ENCODE measurements around the gene DHDDS. TPM values are rescaled to one million over a fixed set of nuclear protein-coding genes. Genes with fewer than 3 reads are reported as not detected.

DHDDS gene
- total RNA-seq, 6 donors from 2014 or later = 25.6 to 53.0 (median 39.4) TPM

GRCh38 chr1:26432793-26433192 lies 672 bp downstream of the DHDDS start:
- peaks cover 9 to 23% (median 16%) of the 10 kb centered on the region in 4 donors for H3K36me3 ChIP-seq
- peaks cover 18 to 30% (median 21%) of the 10 kb centered on the region in 4 donors for H3K4me1 ChIP-seq
- H3K4me3 ChIP-seq = peak overlapping the region; percentile 29 to 67 (median 58)
- no peaks in the 10 kb centered on the region for H3K27me3 ChIP-seq
- no peak for TF ChIP-seq EP300 (IDR thresholded peaks at IDR 0.05)
- TF ChIP-seq POLR2AphosphoS5 (IDR thresholded peaks at IDR 0.05) = no peak
- TF ChIP-seq CTCF (IDR thresholded peaks at IDR 0.05) = no peak
- TF ChIP-seq POLR2A (IDR thresholded peaks at IDR 0.05) = no peak
- DNase-seq (no peak), ATAC-seq (ENCODE audit: low FRiP score in 2 of 2) (no peak)
- H3K27ac ChIP-seq = peak overlapping the region; percentile 59 to 83 (median 78)
- WGBS, 2 donors = 43 to 63% methylated on average over 3 of the region's 3 CpGs
- no peaks in the 10 kb centered on the region for H3K9me3 ChIP-seq

GRCh38 chr1:26434161-26434752 lies 2.1 kb downstream of the DHDDS start:
- no peak for DNase-seq
- H3K4me3 ChIP-seq = no peak overlapping the region
- no peaks in the 10 kb centered on the region for H3K27me3 ChIP-seq
- H3K4me1 ChIP-seq = peaks cover 18 to 30% (median 21%) of the 10 kb centered on the region in 4 donors
- H3K27ac ChIP-seq = no peak overlapping the region
- H3K36me3 ChIP-seq = peaks cover 16 to 38% (median 29%) of the 10 kb centered on the region in 4 donors
- TF ChIP-seq EP300 (IDR thresholded peaks at IDR 0.05) (no peak), CTCF (IDR thresholded peaks at IDR 0.05) (no peak), POLR2A (IDR thresholded peaks at IDR 0.05) (no peak), POLR2AphosphoS5 (IDR thresholded peaks at IDR 0.05) (no peak)
- no peak for ATAC-seq (ENCODE audit: low FRiP score in 2 of 2)
- no peaks in the 10 kb centered on the region for H3K9me3 ChIP-seq

GRCh38 chr1:26438041-26438440 lies 5.9 kb downstream of the DHDDS start:
- 92 to 98% methylated on average over 6 of the region's 6 CpGs for WGBS, 2 donors
- DNase-seq = no peak
- H3K27ac ChIP-seq = no peak overlapping the region
- peaks cover 33 to 76% (median 61%) of the 10 kb centered on the region in 4 donors for H3K36me3 ChIP-seq
- no peaks in the 10 kb centered on the region for H3K9me3 ChIP-seq
- no peak overlapping the region for H3K4me3 ChIP-seq
- H3K27me3 ChIP-seq = no peaks in the 10 kb centered on the region
- no peak for ATAC-seq (ENCODE audit: low FRiP score in 2 of 2)
- no peak for TF ChIP-seq CTCF (IDR thresholded peaks at IDR 0.05)
- no peak for TF ChIP-seq POLR2A (IDR thresholded peaks at IDR 0.05)
- TF ChIP-seq POLR2AphosphoS5 (IDR thresholded peaks at IDR 0.05) = no peak
- TF ChIP-seq EP300 (IDR thresholded peaks at IDR 0.05) = no peak
- H3K4me1 ChIP-seq = peaks cover 6 to 15% (median 9%) of the 10 kb centered on the region in 4 donors

- no peak overlapping the region for H3K4me3 ChIP-seq
- H3K4me1 ChIP-seq = no peaks in the 10 kb centered on the region
- ATAC-seq (ENCODE audit: low FRiP score in 2 of 2) (no peak), DNase-seq (no peak)
- no peaks in the 10 kb centered on the region for H3K9me3 ChIP-seq
- H3K27ac ChIP-seq = no peak overlapping the region
- H3K27me3 ChIP-seq = no peaks in the 10 kb centered on the region
- 96 to 97% methylated on average over 2 of the region's 2 CpGs for WGBS, 2 donors
- no peak for TF ChIP-seq CTCF (IDR thresholded peaks at IDR 0.05)
- TF ChIP-seq EP300 (IDR thresholded peaks at IDR 0.05) = no peak
- no peak for TF ChIP-seq POLR2A (IDR thresholded peaks at IDR 0.05)
- no peak for TF ChIP-seq POLR2AphosphoS5 (IDR thresholded peaks at IDR 0.05)
- H3K36me3 ChIP-seq = peaks cover 38 to 98% (median 78%) of the 10 kb centered on the region in 4 donors
Observed at GRCh38 chr1:26440259-26440658, 8.1 kb downstream of the DHDDS start.

- no peak for ATAC-seq (ENCODE audit: low FRiP score in 2 of 2)
Observed at GRCh38 chr1:26449868-26450267, 17.7 kb downstream of the DHDDS start.

More at GRCh38 chr1:26449868-26450267, 17.7 kb downstream of the DHDDS start:
- TF ChIP-seq EP300 (IDR thresholded peaks at IDR 0.05) (no peak), POLR2A (IDR thresholded peaks at IDR 0.05) (no peak), CTCF (IDR thresholded peaks at IDR 0.05) (no peak), POLR2AphosphoS5 (IDR thresholded peaks at IDR 0.05) (no peak)
- H3K9me3 ChIP-seq = no peaks in the 10 kb centered on the region
- no peak for DNase-seq
- no peaks in the 10 kb centered on the region for H3K4me1 ChIP-seq
- peaks cover 10 to 81% (median 51%) of the 10 kb centered on the region in 4 donors for H3K36me3 ChIP-seq
- H3K27me3 ChIP-seq = no peaks in the 10 kb centered on the region
- no peak overlapping the region for H3K27ac ChIP-seq
- 88 to 94% methylated on average over 3 of the region's 3 CpGs for WGBS, 2 donors
- no peak overlapping the region for H3K4me3 ChIP-seq
